Activated CD8-positive, alpha-beta memory T cell treated with anti-CD3 and anti-CD28 coated beads, Interleukin-2, amount 50 U/mL, for 48 hours (primary cell): ENCODE data around the gene SH3RF2.
"Not testable (repeated sequence)": the region's sequence is repeated elsewhere in the genome, so short reads cannot be mapped to it uniquely, and the experiment has no call there.

Source experiments
- DNase-seq: peaks from one replicate; pipeline ENCODE4 v3.0.0-alpha.2; 2020

SH3RF2 gene

DNA sequence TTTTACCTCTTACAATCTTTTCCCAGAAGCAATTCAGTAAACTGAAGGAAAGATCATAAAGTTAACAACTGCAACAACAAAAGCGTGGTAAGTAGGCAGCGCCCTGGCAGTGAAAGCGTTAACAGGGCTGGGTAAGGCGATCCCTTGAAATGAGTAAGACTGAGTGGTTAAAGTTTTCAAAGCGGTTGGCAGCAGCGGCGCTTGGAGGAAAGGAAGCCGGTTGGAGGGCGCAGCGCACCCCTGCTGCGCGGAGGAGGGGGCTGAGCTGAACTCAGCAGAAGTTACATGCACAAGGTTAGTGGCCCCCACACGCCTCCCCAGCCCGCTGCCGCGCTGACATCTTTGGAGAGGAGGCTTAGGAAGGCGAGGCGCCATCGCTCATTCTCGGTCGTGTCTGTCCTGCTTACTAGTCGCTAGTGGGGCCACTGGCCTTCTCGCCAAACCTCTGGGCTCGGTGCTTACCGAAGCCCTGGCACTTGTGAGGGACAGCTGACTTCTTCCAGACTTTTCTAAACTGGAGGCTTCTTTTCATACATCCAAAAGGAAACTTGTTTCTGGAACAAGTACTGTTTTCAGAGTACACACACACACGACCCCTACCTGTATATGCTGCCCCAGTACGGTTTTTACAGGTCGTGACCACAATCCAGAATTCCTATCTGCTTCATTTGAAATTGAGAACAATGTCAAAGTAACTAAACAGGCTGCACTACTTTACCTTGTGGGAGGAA is at the start of gene SH3RF2:
Gene SH3RF2, plus strand, starts transcription at position 178 of the 731 bp plus-strand sequence. CDS start 1,351 bp downstream, outside the sequence.
- DNase-seq = peak; percentile 62

- no peak for DNase-seq
Measured at GRCh38 chr5:145887217-145887616, 49.2 kb upstream of the SH3RF2 start.

DNA sequence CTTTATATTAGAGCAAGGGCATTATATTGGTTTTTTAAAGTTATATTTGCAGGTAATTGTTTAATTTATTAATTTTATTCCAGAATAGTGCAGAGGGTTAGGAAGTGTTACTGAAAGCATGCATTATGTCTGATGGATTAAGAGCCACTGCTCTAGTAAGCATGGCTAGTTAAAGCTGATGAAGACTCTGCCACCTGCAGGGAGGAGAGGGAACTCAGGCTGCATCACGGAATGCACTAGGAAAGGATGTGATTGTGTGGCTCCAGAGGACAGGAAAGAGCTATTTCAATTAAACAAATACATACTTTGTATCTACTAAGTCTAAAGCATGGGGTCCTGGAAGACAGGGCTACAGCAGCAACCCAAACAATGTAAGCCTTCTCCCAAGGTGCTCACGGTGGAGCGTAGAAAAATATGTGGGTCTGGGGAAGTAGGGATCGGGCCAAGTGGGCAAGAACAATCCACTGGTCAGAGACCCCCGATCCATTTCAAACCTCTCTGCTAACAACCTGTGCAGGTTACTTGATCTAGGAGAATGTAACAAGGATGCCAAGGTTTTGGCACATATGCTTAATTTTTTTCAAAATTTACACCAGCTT is 48.3 kb upstream of the SH3RF2 start:
- no peak for DNase-seq

DNA sequence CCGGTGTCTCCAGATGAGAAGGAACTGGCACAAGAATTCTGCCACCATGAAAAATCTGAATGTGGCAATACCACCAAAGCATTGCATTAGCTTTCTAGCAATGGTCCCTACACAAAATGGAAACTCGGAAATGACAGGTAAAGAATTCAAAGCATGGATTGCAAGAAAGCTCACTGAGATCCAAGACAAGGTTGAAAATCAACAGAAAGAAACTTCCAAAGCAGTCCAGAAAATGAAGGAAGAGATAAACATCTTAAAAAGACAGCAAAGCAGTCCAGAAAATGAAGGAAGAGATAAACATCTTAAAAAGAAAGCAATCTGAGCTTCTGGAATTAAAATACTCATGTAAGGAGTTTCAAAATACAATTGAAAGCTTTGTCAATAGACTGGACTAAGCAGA is 46.8 kb upstream of the SH3RF2 start:
- DNase-seq = no peak

- not testable (repeated sequence) for DNase-seq
Measured at GRCh38 chr5:145891378-145891777, 45.0 kb upstream of the SH3RF2 start.

GRCh38 chr5:145898171-145898570 is 38.2 kb upstream of the SH3RF2 start:
- DNase-seq = no peak

- DNase-seq = no peak
Measured at GRCh38 chr5:145902421-145902820, 34.0 kb upstream of the SH3RF2 start.

DNA sequence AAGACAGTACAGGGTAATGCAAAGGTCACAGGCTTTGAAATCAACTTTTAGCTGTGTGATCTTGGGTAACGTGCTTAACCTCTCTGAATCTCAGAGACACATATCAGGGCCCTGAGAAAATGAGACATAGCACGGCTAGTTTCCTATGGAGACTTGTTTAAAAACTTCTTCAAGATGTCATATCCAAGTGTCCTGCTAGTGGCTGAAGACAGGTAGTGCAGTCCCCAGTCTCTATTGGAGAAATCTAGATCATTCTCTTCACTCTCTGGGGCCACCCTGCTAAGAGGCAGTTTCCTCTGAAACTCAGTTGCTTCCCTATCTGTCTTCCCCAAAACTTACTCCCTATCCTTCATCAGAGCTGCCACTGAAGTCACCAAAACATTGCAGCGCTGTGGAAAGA is 33.3 kb upstream of the SH3RF2 start:
- no peak for DNase-seq

- DNase-seq = no peak
Measured at GRCh38 chr5:145903867-145904266, 32.5 kb upstream of the SH3RF2 start.

DNA sequence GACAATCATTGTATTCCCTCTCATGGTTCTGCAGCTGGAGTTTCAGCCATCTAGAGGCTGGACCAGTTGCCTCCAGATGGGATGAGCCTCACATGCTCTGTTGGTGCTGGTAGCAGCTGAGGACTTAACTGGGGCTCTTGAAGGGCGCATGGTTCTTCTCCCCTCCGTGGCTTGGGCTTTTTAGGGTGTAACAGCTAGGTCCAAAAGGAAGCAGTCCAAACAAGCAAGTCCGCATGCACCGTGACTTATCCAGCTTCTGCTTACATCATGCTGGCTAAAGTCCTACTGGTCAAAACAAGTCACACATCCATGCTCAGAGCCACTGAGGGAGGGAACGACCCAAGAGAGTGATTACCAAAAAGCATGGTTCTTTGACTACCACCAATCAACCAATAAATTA is 31.6 kb upstream of the SH3RF2 start:
- DNase-seq = no peak

GRCh38 chr5:145906401-145906800 is 30.0 kb upstream of the SH3RF2 start:
- no peak for DNase-seq

DNA sequence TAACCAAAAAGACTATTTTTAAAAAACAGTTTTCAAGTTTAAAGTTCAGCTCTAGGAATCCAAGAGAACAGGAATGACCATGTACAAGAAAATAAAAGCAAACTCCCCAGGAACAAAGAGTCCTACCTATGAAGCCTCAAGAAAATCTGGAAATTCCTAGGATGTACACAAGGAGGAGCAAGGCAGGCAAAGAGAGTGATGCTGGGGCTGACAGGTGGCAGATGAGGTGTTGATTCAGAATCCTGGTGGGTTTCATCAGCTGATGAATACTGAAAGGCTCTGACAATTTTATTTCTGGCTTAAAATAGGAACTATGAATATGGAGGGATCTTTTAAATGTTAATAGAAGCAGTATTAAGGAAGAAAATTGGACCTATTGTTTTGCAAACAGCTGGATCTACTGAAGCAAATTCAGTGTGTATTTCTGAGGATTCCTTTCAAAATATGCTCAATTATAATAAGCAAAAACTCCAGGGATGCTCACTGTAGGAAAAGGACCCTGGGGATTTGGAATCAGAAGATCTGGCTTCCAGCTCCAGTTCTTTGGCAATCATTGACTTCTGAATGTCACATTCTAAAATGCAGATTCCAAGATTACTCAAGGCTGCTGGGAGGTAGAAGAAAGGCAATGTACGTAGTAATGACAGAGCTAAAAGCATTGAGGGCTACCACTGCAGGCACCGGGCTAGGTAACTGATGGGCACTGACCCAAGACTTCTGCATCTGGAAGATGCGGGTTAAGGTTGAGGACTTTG is 28.0 kb upstream of the SH3RF2 start:
- no peak for DNase-seq

DNA sequence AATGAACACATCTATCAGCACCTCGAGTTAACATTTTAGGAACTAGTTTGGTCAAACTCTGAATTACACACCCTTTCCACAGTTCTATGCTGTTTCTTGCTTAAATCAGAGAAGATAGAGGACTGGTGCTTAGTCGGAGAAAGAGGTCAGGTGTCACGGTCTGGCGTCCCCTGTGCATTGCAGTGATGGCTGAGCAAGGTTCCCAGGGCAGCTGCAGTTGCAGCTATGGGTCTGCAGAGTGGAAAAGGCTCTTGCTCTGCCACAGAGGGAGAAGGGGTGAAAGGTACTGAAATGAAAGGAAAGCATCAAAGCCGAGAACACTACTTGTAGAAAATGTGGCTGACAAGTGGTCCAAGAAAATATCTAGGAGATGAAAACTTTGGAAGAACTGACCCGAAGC is 25.2 kb upstream of the SH3RF2 start:
- no peak for DNase-seq

GRCh38 chr5:145912019-145912418 is 24.4 kb upstream of the SH3RF2 start:
- no peak for DNase-seq

- DNase-seq = no peak
Measured at GRCh38 chr5:145912594-145912993, 23.8 kb upstream of the SH3RF2 start.

DNA sequence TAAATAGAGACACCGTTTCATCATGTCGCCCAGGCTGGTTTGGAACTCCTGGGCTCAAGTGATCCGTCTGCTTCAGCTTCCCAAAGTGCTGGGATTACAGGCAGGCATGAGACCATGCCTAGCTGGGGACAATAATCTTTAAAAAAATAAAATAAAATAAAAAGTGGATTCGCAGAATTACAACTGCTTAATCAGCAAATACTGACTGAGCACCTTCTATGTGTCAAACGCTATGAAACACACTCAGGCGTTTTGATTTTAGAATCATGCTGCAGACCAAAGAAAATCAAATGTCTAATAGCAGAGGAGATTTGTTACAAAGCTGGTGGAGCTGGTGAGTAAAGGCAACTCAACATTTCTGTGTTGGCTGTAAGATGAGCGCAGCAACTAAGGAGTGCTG is 22.7 kb upstream of the SH3RF2 start:
- DNase-seq = no peak

- no peak for DNase-seq
Measured at GRCh38 chr5:145915970-145916638, 20.3 kb upstream of the SH3RF2 start.

DNA sequence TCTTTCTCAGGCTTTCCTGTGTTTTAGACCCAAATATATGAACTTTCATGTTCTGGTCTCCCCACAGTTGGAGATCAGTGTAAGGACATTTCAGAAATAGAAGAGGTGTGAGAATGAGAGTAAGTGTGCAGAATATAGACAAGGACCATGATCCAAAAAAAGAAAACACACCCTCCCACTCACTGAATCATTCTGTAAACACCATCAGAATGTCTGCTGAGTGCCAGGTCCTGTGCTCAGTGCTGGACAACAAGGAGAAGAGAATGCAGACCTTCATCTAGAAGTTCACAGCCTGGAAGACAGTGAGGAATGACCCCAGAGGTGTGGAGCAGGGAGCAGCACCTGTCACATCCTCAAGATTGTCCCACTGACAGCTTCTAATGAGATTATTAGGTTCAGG is 19.1 kb upstream of the SH3RF2 start:
- DNase-seq = no peak

- no peak for DNase-seq
Measured at GRCh38 chr5:145918397-145918796, 18.0 kb upstream of the SH3RF2 start.

GRCh38 chr5:145919413-145919812 is 17.0 kb upstream of the SH3RF2 start:
- no peak for DNase-seq

- no peak for DNase-seq
Measured at GRCh38 chr5:145920542-145921210, 15.7 kb upstream of the SH3RF2 start.

DNA sequence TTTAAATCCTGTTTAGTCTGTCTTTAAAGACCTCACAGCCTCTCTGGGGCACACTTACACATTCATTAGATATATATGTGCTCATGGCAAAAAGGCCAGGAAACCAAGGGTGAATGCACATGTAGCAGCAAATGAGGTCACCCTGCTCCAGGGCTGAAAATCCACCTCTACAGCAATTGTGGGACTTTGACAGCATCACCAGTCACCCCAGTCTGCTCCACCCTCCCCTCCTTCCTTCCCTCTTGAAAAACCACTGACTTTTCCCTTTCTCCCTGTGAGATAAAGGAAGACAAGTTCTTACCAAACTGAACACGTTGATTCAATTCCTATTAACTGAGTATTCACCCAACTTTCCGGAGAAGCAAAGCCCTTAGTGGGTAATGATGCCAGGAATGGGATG is 15.2 kb upstream of the SH3RF2 start:
- DNase-seq = no peak

DNA sequence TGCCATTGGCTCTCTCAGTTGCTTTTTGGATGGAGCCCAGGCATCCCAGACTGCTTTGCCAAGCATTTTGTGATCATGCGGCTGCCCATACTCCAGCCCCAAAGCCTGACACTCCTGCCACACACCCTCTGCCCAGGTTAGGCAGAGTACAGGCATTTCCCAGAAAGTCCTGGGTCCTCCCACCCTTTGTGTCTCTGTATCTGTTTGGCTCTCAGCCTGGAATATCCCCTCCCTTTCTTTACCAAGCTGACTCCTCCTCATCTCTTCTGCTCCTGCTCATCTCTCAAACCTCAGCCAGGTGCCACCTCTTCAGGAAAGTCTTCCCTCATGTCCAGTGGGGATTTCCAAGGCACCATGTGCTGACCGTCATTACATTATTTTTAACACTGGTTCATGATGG is 14.3 kb upstream of the SH3RF2 start:
- no peak for DNase-seq
